HG02642 (cell line): ENCODE data around the gene ADGRE1.
A peak's percentile ranks its signal among the peaks of the same experiment; 100 is the strongest.

Experiments used
- ATAC-seq: cut with Tn5 transposase; IDR thresholded peaks from one replicate; pipeline ENCODE4 v1.9.1; 2021; ENCODE audit warnings: mild to moderate bottlenecking; ENCODE audit not compliant: unreplicated experiment, poor library complexity

The ADGRE1 gene

DNA sequence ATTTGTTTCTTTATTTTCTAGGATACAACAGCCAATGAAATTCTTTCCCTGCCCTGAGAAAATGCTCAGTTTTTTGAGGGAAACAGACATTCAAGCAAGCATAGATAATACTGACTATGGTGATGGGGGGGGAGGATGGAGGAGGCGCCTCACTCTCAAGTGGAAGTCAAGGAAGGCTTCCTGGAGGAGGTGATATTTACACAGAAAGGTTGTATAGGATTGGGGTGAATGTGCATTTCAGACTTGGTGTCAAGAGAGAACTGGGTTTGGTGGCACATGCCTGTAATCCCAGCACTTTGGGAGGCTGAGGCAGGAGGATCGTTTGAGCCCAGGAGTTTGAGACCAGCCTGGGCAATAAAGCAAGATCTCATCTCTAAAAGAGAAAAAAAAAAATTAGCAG, 12.2 kb upstream of the ADGRE1 start:
- no peak for ATAC-seq

- ATAC-seq = no peak
Observed at GRCh38 chr19:6876748-6877147, 10.6 kb upstream of the ADGRE1 start.

DNA sequence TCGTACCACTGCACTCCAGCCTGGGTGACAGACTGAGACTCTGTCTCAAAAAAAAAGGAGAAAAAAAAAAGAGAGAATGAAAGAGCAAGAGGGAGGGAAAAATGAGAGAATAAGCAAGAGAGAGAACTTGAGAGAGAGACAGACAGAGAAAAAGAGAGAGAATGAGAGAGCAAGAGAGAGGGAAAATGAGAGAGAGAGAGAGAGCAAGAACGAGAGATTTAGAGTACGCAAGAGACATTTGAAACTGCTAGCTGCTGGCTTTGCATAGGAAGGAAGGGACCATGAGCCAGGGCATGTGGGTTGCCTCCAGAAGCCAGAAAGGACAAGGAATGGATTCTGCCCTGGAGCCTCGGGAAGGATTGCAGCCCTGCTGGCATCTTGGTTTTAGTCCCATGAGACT, 9.6 kb upstream of the ADGRE1 start:
- ATAC-seq = no peak

- no peak for ATAC-seq
Observed at GRCh38 chr19:6886277-6886897, 992 bp upstream of the ADGRE1 start.

- no peak for ATAC-seq
Observed at GRCh38 chr19:6888967-6889366, 1.6 kb downstream of the ADGRE1 start.

DNA sequence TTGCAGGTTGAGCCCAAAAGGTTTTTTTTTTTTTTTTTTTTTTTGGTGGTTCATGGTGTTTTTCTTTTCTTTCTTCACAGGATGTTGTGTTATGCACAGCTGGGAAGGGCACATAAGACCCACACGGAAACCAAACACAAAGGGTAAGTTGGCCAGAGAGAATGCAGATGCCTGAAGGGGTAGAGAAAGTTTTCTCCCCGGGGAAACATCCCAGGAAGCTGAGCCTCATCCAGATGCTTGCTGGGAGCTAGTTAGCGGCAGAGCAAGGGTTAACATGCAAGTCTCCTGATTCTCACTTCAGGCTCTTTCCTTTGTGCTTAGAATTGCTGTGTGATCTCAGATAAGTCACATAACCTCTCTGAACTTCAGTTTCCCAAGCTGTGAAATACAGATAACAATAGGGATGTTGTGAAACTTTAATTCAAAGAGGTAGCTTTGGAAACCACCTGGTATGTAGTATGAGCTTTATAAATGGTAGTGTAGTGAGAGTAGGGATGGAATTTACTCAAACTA, 3.1 kb downstream of the ADGRE1 start:
- no peak for ATAC-seq

- no peak for ATAC-seq
Observed at GRCh38 chr19:6890938-6891337, 3.6 kb downstream of the ADGRE1 start.

DNA sequence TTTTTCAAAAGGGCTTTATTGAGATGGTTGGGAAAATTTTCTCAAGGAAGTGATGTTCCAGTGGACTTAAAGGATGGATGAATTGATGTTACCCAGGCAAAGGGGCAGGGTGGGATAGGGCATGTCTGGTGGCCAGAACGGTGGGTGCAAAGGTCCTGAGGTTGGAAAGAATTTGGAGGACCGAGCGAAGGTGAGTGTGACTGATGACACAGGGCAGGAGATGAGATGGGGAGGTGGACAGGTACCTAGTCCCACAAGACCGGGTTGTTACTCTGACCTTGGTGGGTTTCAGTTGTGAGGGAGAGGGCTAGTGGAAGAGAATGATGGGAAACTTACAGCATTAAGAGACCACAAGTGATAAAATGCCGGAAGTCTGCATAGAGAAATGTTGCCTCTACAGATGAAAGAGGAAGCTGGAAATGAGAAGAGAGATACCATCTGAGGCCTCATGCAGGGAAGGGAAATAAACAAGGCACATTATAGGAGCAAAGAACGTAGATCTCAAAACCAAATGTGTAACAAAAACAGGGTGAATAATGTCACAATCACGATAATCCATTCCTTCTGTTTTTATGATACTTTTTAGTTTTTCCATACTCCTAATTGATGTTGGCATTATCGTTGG, 4.5 kb downstream of the ADGRE1 start:
- ATAC-seq = no peak

DNA sequence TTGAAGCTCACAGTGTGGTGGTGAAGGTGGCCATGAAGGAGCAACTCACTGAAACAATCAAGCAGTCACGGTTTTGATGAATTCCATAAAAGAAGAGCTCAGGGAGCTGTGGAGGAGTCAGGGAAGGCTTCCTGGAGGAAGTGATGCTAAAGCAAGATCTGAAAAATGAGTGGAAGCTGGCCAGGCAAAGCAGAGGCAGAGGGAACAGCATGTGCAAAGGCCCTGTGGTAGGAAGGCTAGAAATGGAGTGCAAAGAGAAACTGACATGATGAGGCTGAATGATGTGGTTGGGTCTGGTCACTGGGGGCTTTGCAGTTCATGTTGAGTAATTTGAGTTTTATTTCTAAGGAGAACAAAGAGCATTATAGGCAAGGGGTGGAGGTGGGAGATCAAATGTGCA, 6.9 kb downstream of the ADGRE1 start:
- no peak for ATAC-seq

GRCh38 chr19:6903446-6903845, 16.1 kb downstream of the ADGRE1 start:
- ATAC-seq = no peak

- no peak for ATAC-seq
Observed at GRCh38 chr19:6906559-6907060, 19.2 kb downstream of the ADGRE1 start.

DNA sequence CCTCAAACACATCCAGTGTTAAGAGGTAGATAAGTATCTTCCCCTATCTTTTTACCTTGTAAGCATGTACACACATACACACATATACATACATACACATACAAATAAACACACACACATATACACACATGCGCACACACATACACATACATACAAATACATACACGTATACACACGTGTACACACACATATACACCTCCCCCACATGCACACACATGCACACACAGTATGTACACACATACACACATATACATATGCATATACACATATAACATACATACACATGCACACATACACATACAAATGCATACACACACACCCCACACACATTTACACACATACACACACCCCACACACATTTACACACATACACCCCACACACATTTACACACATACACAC, 24.1 kb downstream of the ADGRE1 start:
- no peak for ATAC-seq

DNA sequence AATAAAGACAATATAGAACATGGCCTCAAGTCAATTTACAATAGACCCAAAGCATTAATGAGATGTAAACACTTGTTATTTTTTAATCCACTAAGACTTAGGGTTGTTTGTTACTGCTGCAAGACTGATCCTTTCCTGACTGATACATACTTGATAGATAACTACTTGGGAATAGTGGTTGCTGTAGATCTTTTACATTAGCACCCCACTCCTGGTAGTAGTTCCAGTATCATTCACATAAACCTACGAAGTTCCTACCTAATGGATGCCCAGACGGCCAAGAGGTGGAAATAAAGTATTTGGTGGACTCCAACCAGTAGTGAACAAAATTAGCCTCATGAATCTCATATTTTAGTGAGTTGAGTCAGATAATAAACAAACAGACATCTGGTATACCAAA, 26.9 kb downstream of the ADGRE1 start:
- no peak for ATAC-seq

DNA sequence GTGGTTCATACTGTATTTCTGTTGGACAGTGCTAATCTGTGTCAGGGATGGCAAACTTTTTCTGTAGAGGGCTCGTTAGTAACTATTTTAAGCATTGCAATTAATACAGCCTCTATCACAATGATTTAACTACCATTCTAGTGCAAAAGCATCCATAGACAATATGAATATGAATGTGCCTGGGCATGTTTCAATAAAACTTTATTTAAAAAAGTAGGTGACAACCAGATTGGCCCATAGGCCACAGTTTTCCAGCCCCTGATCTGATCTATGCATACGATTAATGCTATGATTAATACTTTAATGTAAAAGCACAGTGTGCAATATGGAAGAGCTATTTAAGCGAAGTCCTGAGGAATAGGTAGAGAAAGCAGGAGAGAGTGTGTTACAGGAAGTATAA, 29.6 kb downstream of the ADGRE1 start:
- ATAC-seq = no peak

DNA sequence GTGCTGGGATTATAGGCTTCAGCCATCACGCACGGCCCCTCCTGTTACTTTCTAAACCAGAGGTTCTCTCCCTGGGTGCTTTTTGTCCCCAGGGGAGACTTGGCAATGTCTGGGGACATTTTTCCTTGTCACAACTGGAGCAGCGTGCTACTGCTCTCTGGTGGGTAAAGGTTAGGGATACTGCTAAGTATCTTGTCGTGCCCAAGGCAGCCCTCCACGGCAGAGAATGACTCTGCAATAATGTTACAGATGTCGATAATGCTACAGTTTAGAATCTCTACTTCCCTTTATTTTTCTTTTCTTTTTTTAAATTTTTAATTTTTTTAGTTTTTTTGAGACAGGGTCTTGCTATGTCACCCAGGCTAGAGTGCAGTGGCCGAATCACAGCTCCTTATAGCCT, 38.0 kb downstream of the ADGRE1 start:
- no peak for ATAC-seq

DNA sequence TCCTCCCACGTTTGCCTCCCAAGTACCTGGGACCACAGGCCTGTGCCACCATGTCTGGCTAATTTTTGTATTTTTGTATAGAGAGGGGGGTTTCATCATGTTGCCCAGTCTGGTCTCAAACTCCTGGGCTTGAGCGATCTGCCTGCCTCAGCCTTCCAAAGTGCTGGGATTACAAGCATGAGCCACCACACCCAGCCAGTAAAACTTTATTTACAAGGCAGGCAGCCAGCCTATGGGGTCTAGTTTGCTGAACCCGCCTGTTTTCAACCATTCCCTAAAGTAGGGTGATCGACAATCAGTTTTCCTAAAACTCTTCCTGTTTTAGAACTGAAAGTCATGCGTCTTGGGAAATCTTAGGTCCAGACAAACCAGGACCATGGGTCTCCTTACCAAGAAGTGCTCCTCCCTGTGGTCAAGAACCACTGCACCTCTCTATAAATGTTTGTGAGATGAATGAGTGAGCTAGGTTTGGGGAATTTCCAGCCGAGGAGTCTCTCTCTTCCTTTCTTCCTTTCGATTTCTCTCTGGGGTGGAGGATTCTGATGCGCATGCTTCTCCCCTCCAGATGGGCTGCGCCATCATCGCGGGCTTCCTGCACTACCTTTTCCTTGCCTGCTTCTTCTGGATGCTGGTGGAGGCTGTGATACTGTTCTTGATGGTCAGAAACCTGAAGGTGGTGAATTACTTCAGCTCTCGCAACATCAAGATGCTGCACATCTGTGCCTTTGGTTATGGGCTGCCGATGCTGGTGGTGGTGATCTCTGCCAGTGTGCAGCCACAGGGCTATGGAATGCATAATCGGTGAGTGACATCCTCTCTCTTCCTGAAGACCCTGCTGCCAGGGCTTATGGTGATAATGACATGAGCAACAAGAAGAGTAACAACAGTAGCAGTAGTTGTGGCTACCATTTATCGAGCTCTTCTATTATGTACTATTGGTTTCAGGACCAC, 38.7 kb downstream of the ADGRE1 start:
- ATAC-seq = no peak

GRCh38 chr19:6930190-6930589, 42.8 kb downstream of the ADGRE1 start:
- no peak for ATAC-seq

- ATAC-seq = no peak
Observed at GRCh38 chr19:6935069-6935468, 47.7 kb downstream of the ADGRE1 start.

DNA sequence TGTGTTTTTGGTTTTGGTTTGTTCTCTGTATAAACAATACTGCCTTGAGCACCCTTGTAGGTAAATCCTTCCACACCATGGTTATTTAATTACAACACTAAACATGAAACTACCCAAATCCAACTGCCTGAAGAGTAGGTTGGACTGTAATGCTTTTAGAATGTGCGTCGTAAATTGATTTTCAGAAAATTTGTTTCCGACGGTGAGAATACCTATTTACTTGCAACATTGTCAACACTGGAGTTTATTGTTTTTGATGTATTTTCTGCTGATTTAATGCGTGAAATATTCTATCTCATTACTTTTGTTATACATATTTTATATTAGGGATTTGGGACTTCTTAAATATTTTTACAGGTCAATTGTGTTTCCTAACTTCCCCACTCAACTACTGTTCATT, 48.2 kb downstream of the ADGRE1 start:
- no peak for ATAC-seq

GRCh38 chr19:6945733-6946132, 58.4 kb downstream of the ADGRE1 start:
- no peak for ATAC-seq

DNA sequence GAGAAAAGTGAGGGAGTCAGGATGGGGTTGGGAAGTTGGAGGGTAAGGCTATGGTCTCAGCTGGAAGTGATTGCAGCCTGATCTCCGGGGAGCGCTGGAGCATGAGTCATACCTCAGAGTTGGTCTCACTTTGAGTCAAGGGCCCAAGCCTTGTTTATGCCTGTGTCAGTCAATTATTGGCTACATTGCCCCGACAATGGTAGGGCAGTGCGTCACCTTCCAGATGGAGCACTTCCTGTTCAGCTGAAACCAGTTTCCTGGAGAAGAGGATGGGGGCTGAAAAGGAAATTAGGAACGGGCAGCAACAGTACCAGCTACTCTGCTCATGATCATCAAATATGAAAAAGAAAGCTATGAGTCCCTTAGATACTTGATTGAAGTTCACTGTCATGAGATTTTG, 60.4 kb downstream of the ADGRE1 start:
- ATAC-seq = peak; percentile 47
